DMS153 treated with DMSO at 0.1 percent for 48 hours (cell line): ENCODE measurements around the gene PDSS2.

ENCODE experiments used
- DNase-seq: peaks from one replicate; lab custom pipeline; 2025; ENCODE audit not compliant: unreplicated experiment; lab: John Stamatoyannopoulos, UW

PDSS2 gene

DNA sequence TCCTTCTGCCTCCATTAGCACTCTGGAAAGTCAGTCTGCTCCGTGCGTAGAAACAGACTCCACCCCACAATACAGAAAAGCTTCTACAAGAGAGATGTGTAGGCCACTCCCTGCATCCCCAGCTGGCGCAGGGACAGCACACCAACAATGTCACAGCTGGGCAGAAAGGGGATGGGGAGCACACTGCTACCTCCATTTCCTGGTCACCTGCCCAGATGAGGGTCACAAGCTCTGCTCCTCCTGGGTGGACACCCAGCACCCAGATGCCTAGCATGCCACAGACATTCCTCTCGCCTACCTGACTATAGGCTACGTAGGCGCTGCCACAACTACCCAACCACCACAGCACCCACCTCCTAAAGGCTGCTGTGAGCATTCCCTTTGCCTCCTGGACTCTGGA, 356.3 kb downstream of the PDSS2 start:
- no peak for DNase-seq
